NK-92 (cell line): ENCODE results near the gene DNM3.

Experiments
- DNase-seq: peaks from one replicate; lab custom pipeline; 2025; ENCODE audit not compliant: unreplicated experiment; lab: John Stamatoyannopoulos, UW

DNM3 gene

DNA sequence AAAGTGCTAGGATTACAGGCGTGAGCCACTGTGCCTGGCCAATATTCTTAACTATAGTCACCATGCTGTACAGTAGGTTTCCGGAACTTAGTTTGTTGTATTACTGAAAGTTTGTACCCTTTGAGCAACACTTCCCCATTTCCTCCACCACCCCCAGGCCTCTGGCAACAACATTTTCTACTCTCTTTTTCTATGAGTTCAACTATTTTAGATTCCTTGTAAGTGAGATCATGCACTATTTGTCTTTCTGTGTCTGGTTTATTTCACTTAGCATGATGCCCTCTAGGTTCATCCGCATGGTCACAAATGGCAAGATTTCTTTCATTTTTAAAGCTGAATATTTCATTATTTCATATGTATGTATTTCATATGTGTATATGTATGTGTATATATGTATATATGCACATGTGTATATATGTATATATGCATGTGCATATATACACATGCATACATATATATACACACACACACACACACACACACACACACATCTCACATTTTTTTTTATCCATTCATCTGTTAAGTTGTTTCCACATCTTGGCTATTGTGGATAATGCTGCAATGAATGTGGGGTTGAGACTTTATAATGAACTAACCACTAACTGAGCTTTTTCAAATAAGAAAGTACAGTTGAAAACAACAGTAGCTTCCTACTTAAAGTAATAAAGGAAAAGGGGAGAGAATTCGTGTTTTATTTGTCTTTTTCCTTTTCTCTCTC, 322.4 kb downstream of the DNM3 start:
- no peak for DNase-seq

DNA sequence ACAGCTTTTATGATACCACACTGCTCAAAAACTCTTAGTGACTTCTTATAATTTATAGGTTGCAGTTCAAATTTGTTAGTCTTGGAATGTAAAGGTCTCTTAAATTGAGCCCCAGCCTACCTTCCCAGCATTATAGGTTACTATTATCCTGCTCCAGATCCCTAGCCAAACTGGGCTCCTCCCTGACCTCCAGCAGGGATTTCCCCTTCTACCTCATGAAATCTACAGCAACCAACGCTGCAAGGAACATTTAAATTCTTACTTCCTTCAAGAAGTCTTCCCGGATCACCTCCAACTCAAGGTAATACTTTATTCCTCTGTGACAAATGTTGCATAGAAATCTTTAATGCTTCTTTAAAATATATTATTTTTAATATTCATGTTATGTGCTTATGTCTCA, 324.1 kb downstream of the DNM3 start:
- no peak for DNase-seq

DNA sequence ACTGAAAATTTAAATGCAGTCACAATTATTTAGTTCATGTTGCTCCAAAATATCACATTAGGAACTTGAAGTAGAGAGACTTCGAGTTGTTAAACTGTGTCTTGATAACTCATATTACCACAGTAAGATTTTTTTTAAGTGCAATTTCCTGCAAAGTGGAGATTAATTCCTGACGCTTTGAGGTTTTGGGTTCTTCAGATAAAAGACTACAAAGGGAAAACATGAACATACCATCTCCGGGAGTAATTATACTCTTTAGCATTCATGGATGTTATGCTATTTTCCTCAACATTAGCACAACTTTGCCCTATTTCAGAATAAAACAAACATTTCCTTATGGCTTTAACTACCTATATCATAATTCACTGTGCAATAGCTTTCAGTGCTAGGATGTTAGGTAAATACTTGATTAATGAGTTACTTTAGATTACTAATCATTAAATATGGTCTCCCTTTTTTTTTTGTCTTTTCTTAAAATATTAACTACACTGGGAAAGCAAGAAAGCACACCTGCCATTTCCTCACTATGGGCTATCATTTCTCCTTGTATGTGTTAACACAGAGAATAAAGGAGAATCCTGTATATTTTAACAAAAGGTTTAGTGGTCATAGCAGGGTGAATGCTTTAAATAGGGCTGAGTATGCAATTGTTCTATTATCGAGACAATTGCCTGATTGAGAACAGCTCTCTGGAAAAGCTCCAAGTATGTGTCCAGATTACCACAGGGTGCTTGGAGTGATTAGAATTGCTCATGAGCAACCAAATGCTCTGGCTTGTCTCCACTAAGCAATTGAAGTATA, 326.7 kb downstream of the DNM3 start:
- DNase-seq = no peak

DNA sequence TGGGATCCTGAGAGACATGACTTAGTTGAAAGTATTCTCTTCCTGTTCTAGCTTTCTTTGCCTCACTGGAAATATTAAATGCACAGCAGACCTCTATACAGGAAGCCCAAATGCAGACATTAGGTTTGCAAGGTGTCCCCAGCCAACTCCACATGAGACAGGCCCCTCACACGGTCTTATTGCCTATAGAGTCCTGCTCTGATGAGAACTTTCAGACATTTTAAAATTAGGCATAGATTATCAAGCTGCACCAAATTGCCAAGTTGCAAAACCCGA, 327.2 kb downstream of the DNM3 start:
- DNase-seq = no peak

DNA sequence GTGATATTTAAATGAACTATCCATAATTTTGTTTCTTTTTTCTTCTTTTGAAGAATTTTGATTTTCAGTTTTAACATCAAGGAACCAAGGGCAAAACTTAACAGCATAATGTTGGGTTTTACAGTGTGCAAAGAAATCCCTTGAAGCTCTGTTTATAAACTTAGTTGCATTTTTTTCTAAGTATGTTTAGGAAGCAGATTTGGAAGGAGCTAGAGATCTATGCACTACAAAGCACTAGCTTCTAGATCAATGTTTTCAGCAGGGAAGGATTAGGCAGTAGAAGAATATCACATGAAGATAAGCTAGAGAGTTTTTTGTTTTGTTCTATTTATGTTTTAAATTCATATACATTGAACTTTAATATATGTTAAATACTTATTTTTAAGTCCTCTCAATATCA, 328.5 kb downstream of the DNM3 start:
- DNase-seq = no peak

DNA sequence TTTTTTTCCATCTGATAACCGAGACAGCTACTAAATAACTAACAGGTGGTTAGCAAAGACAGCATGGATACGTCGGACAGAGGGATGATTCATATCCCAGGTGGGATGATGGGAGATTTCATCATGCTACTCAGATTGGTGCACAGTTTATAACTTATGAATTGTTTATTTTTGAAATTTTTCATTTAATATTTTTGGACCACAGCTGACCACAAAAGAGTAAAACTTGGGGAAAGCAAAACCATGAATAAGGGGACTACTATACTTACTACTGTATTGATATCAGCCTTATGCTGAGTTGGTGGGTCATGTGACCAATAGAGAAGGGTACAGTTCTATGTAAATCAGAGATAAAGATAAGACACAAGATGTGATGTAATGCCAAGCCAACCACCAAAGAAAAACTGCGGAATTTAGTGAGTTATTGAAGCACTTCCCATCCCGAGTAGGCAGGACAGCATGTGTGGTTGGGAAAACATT, 331.1 kb downstream of the DNM3 start:
- DNase-seq = no peak

DNA sequence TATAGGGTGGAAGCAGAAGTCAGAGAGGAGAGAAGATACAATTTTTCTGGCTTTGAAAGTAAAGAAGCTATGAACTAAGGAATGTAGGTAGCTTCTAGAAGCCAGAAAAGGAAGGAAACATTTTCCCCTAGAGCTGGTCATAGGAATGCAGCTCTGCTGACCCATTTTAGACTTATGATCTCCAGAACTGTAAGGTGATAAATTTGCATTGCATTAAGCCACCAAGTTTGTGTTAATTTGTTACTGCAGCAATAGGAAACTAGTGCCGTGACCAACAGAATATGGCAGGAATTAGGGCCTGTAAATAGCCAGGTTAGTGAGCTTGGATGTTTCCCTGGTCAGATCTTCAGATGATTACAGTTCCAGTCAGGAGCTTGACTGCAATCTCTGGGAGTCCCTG, 334.9 kb downstream of the DNM3 start:
- DNase-seq = no peak

DNA sequence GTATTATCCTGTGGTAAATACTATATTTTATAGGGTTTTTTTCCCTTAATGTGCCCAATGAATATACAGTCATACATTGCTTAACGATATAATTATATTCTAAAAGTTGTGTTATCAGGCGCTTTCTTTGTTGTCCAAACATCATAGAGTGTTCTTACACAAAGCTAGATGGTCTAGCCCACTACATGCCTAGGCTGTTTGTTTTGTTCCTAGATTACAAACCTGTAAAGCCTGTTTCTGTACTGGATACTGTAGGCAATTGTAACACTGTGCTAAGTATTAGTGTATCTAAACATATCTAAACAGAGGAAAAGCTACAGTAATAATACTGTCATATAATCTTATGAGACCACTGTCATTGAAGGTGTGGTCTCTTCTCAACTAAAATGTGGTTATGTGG, 336.6 kb downstream of the DNM3 start:
- no peak for DNase-seq

DNA sequence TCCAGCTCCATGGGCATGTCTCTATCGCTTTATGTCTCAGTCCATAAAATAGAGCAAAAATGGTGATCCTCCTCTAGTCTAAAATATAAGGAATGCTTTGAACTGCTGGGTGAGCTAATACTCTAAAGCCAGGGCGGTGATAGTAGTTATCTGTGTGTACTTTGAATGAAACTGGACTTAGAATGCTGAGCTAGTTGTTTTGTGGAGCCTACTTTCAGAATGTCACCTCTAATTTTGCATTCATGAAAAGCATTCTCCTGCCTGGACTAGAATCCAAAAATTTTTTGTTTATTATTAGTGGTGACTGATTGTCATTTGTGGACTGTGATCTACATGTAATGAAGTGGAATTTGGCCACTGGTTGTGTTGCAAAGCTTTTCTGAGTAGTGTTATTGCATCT, 337.6 kb downstream of the DNM3 start:
- no peak for DNase-seq

DNA sequence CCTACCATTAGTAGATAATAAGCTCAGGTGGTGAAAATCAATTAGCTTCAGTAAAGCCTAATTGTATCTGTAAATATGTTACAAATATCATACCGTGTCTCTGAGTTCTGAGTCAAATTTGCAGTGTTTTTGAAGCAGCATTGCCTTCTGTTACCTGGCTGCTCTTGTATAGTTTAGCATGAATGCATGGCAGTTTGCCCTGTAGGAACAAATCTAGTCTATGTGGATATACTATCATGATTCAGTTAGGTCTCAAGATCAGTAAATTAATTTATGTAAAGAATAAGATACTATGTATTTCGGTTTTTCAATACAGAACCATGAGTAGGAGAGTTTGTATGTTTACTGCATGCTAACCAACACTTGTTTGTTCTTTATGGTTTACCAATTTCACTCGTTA, 338.6 kb downstream of the DNM3 start:
- no peak for DNase-seq

DNA sequence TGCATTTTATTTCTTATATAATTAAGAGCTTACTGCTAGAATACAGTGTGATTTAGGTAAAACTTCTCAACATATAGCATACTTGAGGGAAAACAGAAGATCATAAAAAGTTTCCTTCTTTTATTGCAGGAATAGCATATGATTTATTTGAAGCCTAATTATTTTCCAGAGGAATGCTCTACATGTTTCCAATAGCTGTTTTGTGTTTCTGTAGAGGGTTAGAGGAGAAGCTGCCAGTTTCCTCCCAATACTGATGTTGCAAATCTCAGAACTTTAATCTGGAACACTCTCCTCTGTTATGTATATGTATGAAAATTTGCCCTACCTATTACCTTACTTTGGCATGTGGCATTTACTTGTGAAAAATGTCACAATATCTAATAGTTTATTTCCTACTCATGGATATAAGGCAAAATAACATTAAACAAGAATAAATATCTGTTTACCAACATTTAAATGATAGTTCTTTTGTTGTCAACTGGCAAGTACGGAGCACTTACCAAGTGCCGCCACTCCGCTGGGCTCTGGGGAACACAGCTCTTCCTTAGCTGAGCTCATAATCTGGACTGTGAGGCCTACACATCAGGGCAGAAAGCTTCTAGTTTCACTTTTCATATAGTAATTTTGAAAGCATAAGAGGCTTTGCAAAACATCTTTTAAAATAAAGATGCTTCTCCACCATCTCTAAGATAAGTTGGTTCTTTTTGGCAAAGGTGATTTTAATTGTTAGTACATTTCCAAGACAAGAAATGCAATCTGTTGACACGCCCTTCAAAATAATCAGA, 339.4 kb downstream of the DNM3 start:
- no peak for DNase-seq

DNA sequence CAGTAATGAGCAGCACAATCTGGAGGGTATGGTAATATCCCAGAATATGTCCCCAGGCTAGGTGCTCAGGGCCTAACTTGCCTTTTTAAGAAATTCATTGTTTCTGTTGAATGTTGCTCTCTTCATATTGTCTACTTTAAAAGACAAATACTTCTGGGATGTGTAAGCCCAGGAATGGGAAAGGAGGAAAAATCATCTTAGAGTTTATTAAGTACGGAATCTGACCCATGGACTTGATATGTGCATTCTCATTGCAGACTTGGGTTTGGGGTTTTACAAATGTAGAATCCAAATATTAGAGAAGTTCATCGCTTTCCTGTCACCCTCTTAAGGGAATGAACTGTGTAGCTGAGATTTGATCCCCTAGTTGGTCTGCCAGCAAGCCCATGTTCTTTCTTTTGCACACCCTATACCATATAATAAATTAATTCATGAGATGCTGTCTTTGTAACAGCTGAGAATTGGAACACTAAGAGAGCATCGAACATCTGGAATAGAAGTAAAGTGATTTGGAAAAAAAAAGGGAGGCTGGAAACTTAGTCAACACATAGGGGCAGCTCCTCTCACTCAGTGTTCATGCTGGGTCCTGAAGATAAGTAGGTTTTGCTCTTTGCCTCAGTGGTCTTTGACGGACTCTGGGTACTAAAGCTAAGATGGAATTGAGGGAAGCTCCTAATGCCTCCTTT, 343.4 kb downstream of the DNM3 start:
- DNase-seq = no peak

DNA sequence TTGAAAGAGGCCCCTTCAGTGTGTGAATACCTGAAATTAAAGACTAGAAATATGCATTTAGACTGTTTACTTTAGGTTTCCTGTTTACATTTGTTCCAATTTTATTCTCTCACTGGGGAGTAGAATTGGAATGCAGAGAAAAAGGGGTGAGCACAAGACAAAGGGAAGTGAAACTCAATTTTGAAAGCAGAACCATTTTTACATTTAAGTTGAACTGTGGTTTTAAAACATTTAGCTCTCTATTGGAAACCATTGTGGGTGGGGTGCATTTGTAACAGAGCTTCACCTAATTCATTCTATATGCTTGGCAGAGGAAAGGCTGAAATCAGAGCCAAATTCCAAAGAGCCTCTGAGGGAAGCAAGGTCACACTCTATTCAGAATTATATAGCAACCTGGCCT, 343.9 kb downstream of the DNM3 start:
- DNase-seq = no peak

DNA sequence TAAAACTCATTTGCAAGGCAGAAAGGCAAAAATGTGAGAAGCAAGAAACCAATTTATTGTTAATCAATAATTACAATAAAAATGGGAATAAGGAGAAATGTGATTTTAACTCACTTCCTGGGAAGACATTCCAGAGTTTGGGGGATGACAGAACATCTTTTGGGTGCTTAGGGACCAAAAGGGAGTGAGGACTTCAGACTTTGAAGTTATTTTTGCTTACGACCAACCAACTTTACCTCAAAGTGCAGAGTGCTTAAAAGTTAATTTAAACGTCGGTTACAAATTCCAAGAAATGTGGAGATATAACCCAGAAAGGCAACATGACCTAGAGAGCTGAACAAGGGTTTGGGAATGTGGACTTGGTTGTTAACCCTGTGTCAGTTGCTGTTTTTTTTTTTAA, 344.7 kb downstream of the DNM3 start:
- DNase-seq = no peak

DNA sequence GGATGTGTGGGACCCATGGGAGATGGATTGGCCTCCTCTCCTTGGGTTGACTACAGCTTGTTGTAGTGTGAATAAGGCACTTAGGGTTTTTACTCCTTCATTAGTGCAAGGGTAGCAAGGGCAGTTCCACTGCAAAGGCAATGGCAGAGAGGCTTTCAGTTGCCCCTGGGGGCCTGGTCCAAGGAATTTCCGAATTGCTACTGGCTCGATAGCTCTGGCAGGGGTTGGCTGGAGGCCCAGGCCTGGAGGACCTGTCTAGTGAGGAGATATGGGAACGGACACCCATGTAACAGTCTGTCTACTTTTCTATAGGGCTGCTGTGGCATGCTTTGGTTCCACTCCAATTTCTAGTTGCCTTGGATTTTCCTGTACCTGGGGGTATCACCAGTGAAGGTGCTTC, 360.3 kb downstream of the DNM3 start:
- no peak for DNase-seq

DNA sequence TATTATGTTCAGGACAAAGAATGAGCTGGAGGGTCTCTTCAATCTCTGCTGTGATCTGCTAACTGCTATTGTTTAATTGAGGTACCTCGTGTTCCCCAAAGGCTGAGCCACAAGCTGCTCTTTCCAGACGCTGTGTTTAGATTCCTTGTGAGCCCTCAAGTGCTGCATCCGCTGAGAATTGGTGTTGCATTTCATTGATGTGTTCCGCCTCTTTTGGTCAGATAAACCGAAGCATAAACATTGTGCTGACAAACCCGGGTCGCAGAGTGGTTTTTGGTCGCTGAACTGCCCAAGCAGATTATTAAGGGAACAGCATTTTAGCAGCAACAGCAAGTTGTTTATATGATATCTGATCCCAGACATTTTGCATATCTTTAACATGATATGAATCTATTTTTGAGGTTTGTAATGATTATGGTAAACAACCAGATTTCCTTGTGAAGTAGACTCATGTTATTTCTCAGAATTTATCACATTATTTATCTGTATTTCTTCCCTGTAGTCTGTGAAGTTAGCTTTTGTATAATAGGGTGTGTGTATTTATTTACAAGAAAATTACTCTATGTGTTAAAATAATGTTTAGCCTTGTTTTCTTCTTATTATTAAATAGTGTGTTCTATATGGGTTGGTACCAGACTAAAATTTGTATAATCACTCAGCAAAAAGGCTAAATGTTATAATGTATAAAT, 362.0 kb downstream of the DNM3 start:
- DNase-seq = no peak

DNA sequence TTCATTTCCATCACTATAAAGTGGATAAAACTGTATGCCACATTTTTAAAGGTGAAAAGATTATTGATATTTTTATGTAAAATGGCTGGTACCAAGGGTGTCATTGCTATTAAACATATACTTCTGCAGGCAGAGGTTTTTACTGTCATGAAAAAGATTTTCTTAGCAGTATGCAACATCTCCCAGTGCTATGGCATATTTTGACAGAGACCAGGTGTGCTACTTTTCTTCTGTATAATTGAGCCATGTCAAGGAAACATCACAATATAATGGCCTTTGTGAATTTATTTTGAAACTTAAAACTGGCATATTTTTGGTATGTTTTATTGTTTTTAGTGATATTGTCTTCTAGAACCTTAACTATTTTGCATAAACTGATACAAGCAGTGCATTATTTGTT, 362.6 kb downstream of the DNM3 start:
- no peak for DNase-seq

DNA sequence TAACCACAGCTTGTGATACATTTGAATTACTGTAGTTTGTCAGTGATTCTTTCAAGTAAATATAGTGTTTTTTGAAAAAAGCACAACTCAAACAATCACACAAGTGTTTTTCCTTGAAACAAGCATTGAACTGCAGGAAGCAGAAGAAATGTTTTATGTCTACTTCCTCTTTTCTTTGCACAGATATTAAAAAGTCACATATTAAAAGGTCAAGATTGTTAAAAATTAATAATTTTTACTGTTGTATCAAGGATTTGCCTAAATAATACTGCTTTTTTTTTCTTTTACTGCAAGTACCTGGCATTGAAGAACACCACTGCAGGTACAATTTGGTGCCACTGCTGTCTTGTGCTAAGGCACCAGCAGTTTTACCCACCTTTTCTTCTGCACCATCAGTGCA, 365.0 kb downstream of the DNM3 start:
- DNase-seq = no peak

DNA sequence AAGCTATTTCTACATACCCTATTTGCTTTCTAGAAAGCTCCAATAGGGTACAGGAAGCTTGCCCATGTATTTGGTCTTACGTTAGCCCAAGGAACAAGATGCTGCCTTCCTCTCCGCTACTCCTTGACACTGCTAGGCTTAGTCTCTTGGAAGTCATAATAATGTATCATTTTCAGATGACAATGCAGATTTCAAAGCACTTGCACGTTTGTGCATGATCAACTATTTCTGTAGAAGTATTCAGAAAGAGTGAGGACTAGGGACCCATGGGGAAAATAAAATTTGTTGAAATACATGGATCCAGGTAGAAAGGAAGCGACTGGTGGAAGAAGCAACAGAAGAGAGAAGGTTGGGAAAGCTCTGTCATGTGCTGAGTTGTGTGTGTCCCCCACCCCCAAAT, 367.3 kb downstream of the DNM3 start:
- DNase-seq = no peak

DNA sequence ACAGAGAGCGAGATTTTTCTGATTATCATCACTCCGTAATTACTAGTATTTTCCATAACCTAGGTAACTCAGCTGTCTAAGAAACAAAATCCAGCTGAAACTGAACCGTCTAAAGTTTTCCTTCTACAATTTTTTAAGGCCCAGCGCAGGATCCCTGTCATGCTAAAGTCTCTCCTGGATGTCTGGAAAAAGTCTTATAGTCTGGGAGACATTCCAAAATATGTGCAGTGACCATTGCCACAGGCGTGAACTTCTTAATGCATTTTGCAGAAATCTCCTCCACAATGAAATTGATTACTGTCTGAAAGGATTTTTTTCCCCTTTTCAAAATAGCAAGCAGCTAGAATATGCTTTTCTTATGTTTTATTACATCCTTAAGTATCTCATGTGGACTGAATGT, 369.9 kb downstream of the DNM3 start:
- no peak for DNase-seq

DNA sequence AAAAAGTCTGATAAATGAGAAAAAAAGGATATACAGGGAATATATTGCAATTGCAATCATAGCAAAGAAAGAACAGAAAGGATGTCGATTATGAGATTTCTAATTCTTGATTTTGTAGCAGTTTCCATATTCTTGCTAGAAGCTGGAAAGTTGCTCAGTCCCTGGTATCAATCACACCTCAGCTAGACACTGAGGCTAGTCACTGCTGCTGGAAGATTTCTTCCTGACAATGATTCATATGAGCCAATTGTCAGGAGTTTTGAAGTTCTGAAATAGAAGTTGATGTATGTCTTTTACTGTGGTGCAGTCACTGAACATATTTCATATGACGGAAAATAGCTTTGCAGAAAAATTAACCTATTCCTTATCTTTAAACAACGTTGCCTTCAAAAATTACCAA, 370.8 kb downstream of the DNM3 start:
- DNase-seq = no peak
